NT2/D1 (cell line): ENCODE data around the gene MYZAP.

Experiments used
- DNase-seq: peaks from one replicate; pipeline ENCODE4 v3.0.0-alpha.2; 2011; ENCODE audit warnings: low read depth, low spot score
- H3K27me3 ChIP-seq: 2 replicates; pipeline ENCODE4 v1.6.0; 2011; ENCODE audit warnings: mild to moderate bottlenecking; ENCODE audit not compliant: insufficient read length, insufficient read depth
- H3K36me3 ChIP-seq: 2 replicates; pipeline ENCODE4 v1.6.1; 2011; ENCODE audit warnings: mild to moderate bottlenecking, low read length, mixed read lengths; ENCODE audit not compliant: insufficient read depth, insufficient read length
- H3K4me1 ChIP-seq: 2 replicates; pipeline ENCODE4 v1.5.1; 2011; ENCODE audit not compliant: insufficient read depth, insufficient read length
- H3K4me3 ChIP-seq: 2 replicates; pipeline ENCODE4 v1.5.1; 2011; ENCODE audit warnings: low read depth; ENCODE audit not compliant: insufficient read length
- H3K9ac ChIP-seq: 2 replicates; pipeline ENCODE4 v1.6.0; 2011; ENCODE audit warnings: low read depth; ENCODE audit not compliant: insufficient read length
- H3K9me3 ChIP-seq: 2 replicates; pipeline ENCODE4 v1.5.1; 2011; ENCODE audit warnings: mild to moderate bottlenecking, low read length; ENCODE audit not compliant: insufficient read depth
- SUZ12 ChIP-seq: IDR thresholded peaks from 2 replicates; pipeline ENCODE4 v1.6.1; 2011; ENCODE audit not compliant: insufficient read length, insufficient read depth; ENCODE audit errors: extremely low read depth
- YY1 ChIP-seq: IDR thresholded peaks from 2 replicates; pipeline ENCODE4 v1.6.1; 2011; ENCODE audit not compliant: insufficient read length, insufficient read depth
- ZNF274 ChIP-seq: IDR thresholded peaks from 2 replicates; pipeline ENCODE4 v1.6.1; 2011; ENCODE audit warnings: mild to moderate bottlenecking, low read depth, low read length

Gene MYZAP, protein sequence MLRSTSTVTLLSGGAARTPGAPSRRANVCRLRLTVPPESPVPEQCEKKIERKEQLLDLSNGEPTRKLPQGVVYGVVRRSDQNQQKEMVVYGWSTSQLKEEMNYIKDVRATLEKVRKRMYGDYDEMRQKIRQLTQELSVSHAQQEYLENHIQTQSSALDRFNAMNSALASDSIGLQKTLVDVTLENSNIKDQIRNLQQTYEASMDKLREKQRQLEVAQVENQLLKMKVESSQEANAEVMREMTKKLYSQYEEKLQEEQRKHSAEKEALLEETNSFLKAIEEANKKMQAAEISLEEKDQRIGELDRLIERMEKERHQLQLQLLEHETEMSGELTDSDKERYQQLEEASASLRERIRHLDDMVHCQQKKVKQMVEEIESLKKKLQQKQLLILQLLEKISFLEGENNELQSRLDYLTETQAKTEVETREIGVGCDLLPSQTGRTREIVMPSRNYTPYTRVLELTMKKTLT

DNA sequence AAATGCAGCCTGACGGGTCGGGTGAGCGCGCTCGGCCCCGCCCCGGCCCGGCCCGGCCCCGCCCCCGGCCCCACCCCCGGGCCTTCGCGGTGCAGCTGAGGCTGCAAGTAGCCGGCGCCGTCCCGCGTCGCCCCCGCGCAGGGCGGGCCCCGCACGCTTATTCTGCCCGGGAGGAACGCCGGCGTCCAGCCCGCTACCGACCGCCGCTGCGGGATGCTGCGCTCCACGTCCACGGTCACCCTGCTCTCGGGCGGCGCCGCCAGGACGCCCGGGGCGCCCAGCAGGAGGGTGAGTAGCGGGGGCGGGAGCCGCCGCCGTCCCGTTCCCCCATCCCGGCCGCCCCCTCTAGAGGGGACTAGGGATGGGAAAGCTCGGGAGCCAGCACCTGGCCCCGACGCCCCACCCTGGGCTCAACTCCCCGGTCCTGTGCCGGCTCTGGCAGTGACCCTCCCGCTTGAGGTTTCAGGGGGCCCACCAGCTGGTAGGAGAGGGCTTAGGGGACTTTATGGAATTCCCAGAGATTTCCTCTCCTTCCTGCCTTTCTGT is at the start of gene MYZAP:
TSS of gene MYZAP (plus strand) at position 83 of the 546 bp plus-strand sequence. CDS start at position 214, 131 bp downstream.
- no peak for DNase-seq
- Histone ChIP-seq H3K36me3 (no peaks in the 10 kb centered on the region), H3K27me3 (peaks cover 35% of the 10 kb centered on the region), H3K9ac (peak within 1 kb of the TSS; percentile 57), H3K9me3 (no peaks in the 10 kb centered on the region), H3K4me3 (peak within 1 kb of the TSS; percentile 45), H3K4me1 (peaks cover 4% of the 10 kb centered on the region)
- TF ChIP-seq YY1 (no peak), ZNF274 (no peak)

DNA sequence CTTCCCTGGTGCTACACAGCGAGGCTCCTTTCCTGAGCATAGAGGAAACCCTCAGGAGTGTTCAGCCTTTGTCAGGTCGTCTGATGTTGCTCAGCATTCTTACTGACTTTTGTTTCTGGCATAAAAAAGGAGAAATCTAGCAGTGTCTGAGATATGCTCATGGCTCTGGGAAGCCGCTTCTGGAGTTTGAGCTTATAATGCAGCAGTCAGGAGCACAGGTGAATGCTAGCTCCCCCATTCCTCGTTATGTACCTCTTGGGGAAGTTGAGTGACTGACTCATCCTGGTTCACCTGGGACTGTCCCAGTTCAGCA is 49.2 kb upstream of the MYZAP start:
- H3K36me3 ChIP-seq, result peaks cover 64% of the 10 kb centered on the region
- TF ChIP-seq ZNF274 (no peak), YY1 (no peak), SUZ12 (no peak)
- H3K4me1 ChIP-seq, result peaks cover 7% of the 10 kb centered on the region
- peaks cover 12% of the 10 kb centered on the region; the same call in 1 of the 2 replicates for H3K9me3 ChIP-seq
- H3K4me3 ChIP-seq, result no peak overlapping the region
- no peak overlapping the region for H3K9ac ChIP-seq
- DNase-seq, result no peak
- no peaks in the 10 kb centered on the region for H3K27me3 ChIP-seq

DNA sequence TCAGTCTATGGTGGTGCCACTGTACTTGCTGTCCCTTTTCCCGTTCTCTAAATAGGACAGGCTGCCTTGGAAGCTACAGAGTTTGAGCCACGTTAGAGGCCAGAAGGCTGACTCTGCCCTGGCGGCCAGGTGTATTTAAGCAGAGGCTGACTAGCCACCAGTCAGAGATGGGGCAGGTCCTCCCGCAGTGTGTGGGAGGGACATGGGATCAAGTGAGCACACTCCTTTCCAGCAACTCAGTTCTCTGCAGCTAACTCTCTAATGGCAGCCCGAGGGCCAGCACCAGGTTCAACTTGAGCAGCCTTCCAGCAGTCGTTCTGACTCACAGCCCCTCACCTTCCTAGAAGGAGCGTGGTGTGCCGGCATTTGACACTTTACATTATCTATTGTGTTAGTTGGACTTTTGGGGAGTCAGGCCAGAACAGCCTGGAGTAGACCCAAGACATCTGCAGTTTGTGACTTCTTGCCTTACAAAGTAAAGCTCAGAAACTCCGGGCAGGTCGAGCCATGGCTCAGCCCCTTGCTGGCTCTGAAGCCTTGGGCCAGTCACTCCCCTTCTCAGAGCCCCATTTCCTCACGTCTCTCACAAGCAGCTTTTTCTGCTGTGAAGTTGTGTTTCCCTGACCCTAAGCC is 46.7 kb upstream of the MYZAP start:
- peaks cover 6% of the 10 kb centered on the region; the same call in 1 of the 2 replicates for H3K9me3 ChIP-seq
- peaks cover 7% of the 10 kb centered on the region for H3K4me1 ChIP-seq
- H3K27me3 ChIP-seq, result no peaks in the 10 kb centered on the region
- H3K36me3 ChIP-seq, result peaks cover 81% of the 10 kb centered on the region
- no peak overlapping the region for H3K9ac ChIP-seq
- TF ChIP-seq YY1, result no peak
- TF ChIP-seq SUZ12, result no peak
- no peak for TF ChIP-seq ZNF274
- no peak overlapping the region for H3K4me3 ChIP-seq
- no peak for DNase-seq

GRCh38 chr15:57545995-57546394 is 45.7 kb upstream of the MYZAP start:
- TF ChIP-seq YY1, result no peak
- TF ChIP-seq ZNF274, result no peak
- TF ChIP-seq SUZ12, result no peak
- Histone ChIP-seq H3K9me3 (no peaks in the 10 kb centered on the region), H3K4me3 (no peak overlapping the region), H3K9ac (no peak overlapping the region), H3K36me3 (peaks cover 74% of the 10 kb centered on the region), H3K27me3 (no peaks in the 10 kb centered on the region), H3K4me1 (peaks cover 7% of the 10 kb centered on the region)
- no peak for DNase-seq

DNA sequence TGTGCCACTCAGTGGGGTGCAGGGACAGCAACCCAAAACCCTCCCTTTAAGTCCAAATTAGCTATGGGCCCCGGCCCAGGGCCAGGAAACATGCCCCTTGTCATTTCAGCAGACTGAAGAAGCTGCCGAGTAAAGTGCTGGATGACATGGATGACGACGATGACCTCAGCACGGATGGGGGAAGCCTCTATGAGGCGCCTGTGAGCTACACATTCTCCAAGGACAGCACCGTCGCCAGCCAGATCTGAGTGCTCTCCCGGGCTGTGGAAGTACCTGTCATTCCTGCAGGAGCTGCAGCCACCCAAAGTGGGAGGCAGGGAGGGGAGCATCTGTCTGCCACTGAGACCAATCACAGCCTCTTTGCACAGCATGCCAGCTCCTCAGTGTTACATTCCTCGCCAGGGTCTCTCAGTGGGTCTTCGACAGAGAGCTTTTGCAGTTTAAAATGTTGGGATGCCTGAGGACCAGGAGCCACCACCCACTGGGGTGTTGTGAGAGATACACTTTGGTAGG is 44.4 kb upstream of the MYZAP start:
- Histone ChIP-seq H3K9me3 (no peaks in the 10 kb centered on the region), H3K4me3 (no peak overlapping the region), H3K4me1 (peaks cover 4% of the 10 kb centered on the region), H3K36me3 (peaks cover 69% of the 10 kb centered on the region), H3K9ac (no peak overlapping the region), H3K27me3 (no peaks in the 10 kb centered on the region)
- DNase-seq, result no peak
- TF ChIP-seq YY1, result no peak
- TF ChIP-seq SUZ12, result no peak
- TF ChIP-seq ZNF274, result no peak

DNA sequence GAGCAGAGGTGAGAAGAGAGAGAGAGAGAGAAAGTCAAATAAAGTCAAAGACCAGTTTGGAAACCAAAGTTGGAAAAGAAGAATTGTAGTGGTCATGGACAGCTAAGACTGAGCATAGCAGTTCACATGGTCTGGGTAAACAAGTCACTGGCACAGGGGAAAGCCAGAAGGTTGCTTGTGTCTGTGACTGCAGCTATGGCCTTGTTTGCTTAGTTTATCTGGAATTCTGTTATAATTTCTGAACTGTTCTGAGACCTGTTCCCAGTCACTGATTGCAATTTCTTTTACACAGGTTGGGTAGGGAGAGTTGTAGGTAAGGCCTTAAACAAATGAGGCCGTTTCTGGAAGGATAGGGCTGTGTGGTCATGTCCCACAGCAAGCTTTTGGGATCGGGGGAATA is 43.4 kb upstream of the MYZAP start:
- Histone ChIP-seq H3K4me3 (no peak overlapping the region), H3K36me3 (peaks cover 60% of the 10 kb centered on the region), H3K9ac (no peak overlapping the region), H3K9me3 (no peaks in the 10 kb centered on the region), H3K4me1 (peaks cover 4% of the 10 kb centered on the region), H3K27me3 (no peaks in the 10 kb centered on the region)
- no peak for TF ChIP-seq ZNF274
- TF ChIP-seq SUZ12, result no peak
- no peak for TF ChIP-seq YY1
- DNase-seq, result no peak

GRCh38 chr15:57548835-57549234 is 42.9 kb upstream of the MYZAP start:
- no peak overlapping the region for H3K9ac ChIP-seq
- no peaks in the 10 kb centered on the region for H3K27me3 ChIP-seq
- no peaks in the 10 kb centered on the region for H3K9me3 ChIP-seq
- H3K4me1 ChIP-seq, result peaks cover 7% of the 10 kb centered on the region
- no peak for TF ChIP-seq SUZ12
- TF ChIP-seq YY1, result no peak
- no peak for TF ChIP-seq ZNF274
- DNase-seq, result no peak
- peaks cover 55% of the 10 kb centered on the region for H3K36me3 ChIP-seq
- no peak overlapping the region for H3K4me3 ChIP-seq
